HEK293 (cell line): ENCODE results near the gene GABRA6.

Source experiments
- ATF2 ChIP-seq: fragments of 450-650 bp; formaldehyde crosslinking; IDR thresholded peaks from 2 replicates; pipeline ENCODE4 v1.5.1; 2016; ENCODE audit warnings: missing biosample characterization, missing genetic modification characterization, low read depth
- CTCF ChIP-seq: fragments of 450-650 bp; formaldehyde crosslinking; IDR thresholded peaks from 2 replicates; pipeline ENCODE4 v1.5.1; 2016; ENCODE audit warnings: missing biosample characterization, missing genetic modification characterization
- OVOL3 ChIP-seq: fragments of 450-650 bp; formaldehyde crosslinking; IDR thresholded peaks from 2 replicates; pipeline ENCODE4 v1.5.1; 2016; ENCODE audit warnings: missing biosample characterization, missing genetic modification characterization
- YY1 ChIP-seq: fragments of 450-650 bp; formaldehyde crosslinking; IDR thresholded peaks from 2 replicates; pipeline ENCODE4 v1.5.1; 2018; ENCODE audit warnings: missing biosample characterization, missing genetic modification characterization
- ZBTB49 ChIP-seq: fragments of 450-650 bp; formaldehyde crosslinking; IDR thresholded peaks from 2 replicates; pipeline ENCODE4 v1.5.1; 2016; ENCODE audit warnings: missing biosample characterization, missing genetic modification characterization, low read depth
- ZEB2 ChIP-seq: fragments of 450-650 bp; formaldehyde crosslinking; IDR thresholded peaks from 2 replicates; pipeline ENCODE4 v1.5.1; 2016; ENCODE audit warnings: missing biosample characterization, missing genetic modification characterization
- ZNF140 ChIP-seq: fragments of 450-650 bp; formaldehyde crosslinking; IDR thresholded peaks from 2 replicates; pipeline ENCODE4 v1.5.1; 2016; ENCODE audit warnings: missing biosample characterization, missing genetic modification characterization
- ZNF292 ChIP-seq: fragments of 450-650 bp; formaldehyde crosslinking; IDR thresholded peaks from 2 replicates; pipeline ENCODE4 v1.5.1; 2016; ENCODE audit warnings: low read depth, missing biosample characterization, missing genetic modification characterization, borderline replicate concordance

- no peak for TF ChIP-seq ZBTB49 (tag by site-specific recombination)
- TF ChIP-seq ZNF140 (tag by site-specific recombination) = no peak
- TF ChIP-seq CTCF (tag by site-specific recombination) = no peak
- no peak for TF ChIP-seq YY1
- no peak for TF ChIP-seq ZEB2 (tag by site-specific recombination)
- TF ChIP-seq ZNF292 (tag by site-specific recombination) = no peak
- TF ChIP-seq OVOL3 (tag by site-specific recombination) = no peak
- TF ChIP-seq ATF2 (tag by site-specific recombination) = no peak
Observed at GRCh38 chr5:161719157-161719556, 33.6 kb downstream of the GABRA6 start.
